ENCODE measurements around the gene F3. TPM values are rescaled to one million over a fixed set of nuclear protein-coding genes. Genes with fewer than 3 reads are reported as not detected.

Gene F3
- total RNA-seq, 1 donor from 2014 or later = 95.0 TPM

GRCh38 chr1:94550800-94551241, 9.3 kb upstream of the F3 start:
- TF ChIP-seq CTCF (IDR thresholded peaks at IDR 0.05; ENCODE audit: unreplicated experiment) = no peak
- Mint-ChIP-seq H3K4me1 (ENCODE audit: low read depth) (peaks cover 50% of the 10 kb centered on the region), H3K4me3 (ENCODE audit: low read depth) (no peak overlapping the region), H3K36me3 (ENCODE audit: insufficient read depth) (no peaks in the 10 kb centered on the region), H3K27me3 (no peaks in the 10 kb centered on the region), H3K9me3 (ENCODE audit: low read depth) (no peaks in the 10 kb centered on the region), H3K27ac (peak overlapping the region; percentile 87)
- DNase-seq (ENCODE audit: low spot score, unreplicated experiment) = no peak

GRCh38 chr1:94550396-94550795, 8.8 kb upstream of the F3 start:
- H3K4me1 Mint-ChIP-seq (ENCODE audit: low read depth) = peaks cover 50% of the 10 kb centered on the region
- no peaks in the 10 kb centered on the region for H3K9me3 Mint-ChIP-seq (ENCODE audit: low read depth)
- H3K36me3 Mint-ChIP-seq (ENCODE audit: insufficient read depth) = no peaks in the 10 kb centered on the region
- peak overlapping the region; percentile 87 for H3K27ac Mint-ChIP-seq
- no peak for DNase-seq (ENCODE audit: low spot score, unreplicated experiment)
- no peak overlapping the region for H3K4me3 Mint-ChIP-seq (ENCODE audit: low read depth)
- TF ChIP-seq CTCF (IDR thresholded peaks at IDR 0.05; ENCODE audit: unreplicated experiment) = no peak
- no peaks in the 10 kb centered on the region for H3K27me3 Mint-ChIP-seq

GRCh38 chr1:94549706-94550105, 8.1 kb upstream of the F3 start:
- TF ChIP-seq CTCF (IDR thresholded peaks at IDR 0.05; ENCODE audit: unreplicated experiment) = no peak
- H3K4me3 Mint-ChIP-seq (ENCODE audit: low read depth) = no peak overlapping the region
- no peak for DNase-seq (ENCODE audit: low spot score, unreplicated experiment)
- no peaks in the 10 kb centered on the region for H3K27me3 Mint-ChIP-seq
- no peaks in the 10 kb centered on the region for H3K9me3 Mint-ChIP-seq (ENCODE audit: low read depth)
- peaks cover 50% of the 10 kb centered on the region for H3K4me1 Mint-ChIP-seq (ENCODE audit: low read depth)
- no peak overlapping the region for H3K27ac Mint-ChIP-seq
- H3K36me3 Mint-ChIP-seq (ENCODE audit: insufficient read depth) = no peaks in the 10 kb centered on the region

- no peak for DNase-seq (ENCODE audit: low spot score, unreplicated experiment)
- H3K4me3 Mint-ChIP-seq (ENCODE audit: low read depth) = peak overlapping the region; percentile 45
- H3K9me3 Mint-ChIP-seq (ENCODE audit: low read depth) = no peaks in the 10 kb centered on the region
- peaks cover 30% of the 10 kb centered on the region for H3K4me1 Mint-ChIP-seq (ENCODE audit: low read depth)
- H3K27me3 Mint-ChIP-seq = peaks cover 4% of the 10 kb centered on the region
- no peak overlapping the region for H3K27ac Mint-ChIP-seq
- peaks cover 6% of the 10 kb centered on the region for H3K36me3 Mint-ChIP-seq (ENCODE audit: insufficient read depth)
- TF ChIP-seq CTCF (IDR thresholded peaks at IDR 0.05; ENCODE audit: unreplicated experiment) = no peak
Observed at GRCh38 chr1:94544706-94545490, 3.3 kb upstream of the F3 start.

GRCh38 chr1:94543893-94544635, 2.5 kb upstream of the F3 start:
- Mint-ChIP-seq H3K4me3 (ENCODE audit: low read depth) (peak overlapping the region; percentile 51), H3K36me3 (ENCODE audit: insufficient read depth) (peaks cover 14% of the 10 kb centered on the region), H3K4me1 (ENCODE audit: low read depth) (peaks cover 35% of the 10 kb centered on the region), H3K27me3 (peaks cover 4% of the 10 kb centered on the region), H3K9me3 (ENCODE audit: low read depth) (no peaks in the 10 kb centered on the region), H3K27ac (peak overlapping the region; percentile 5)
- no peak for TF ChIP-seq CTCF (IDR thresholded peaks at IDR 0.05; ENCODE audit: unreplicated experiment)
- DNase-seq (ENCODE audit: low spot score, unreplicated experiment) = no peak

Measured in progenitor cell of endocrine pancreas (in vitro differentiated cells).